LHCN-M2 (cell line): ENCODE results near the gene UNC45A. TPM values are rescaled to one million over a fixed set of nuclear protein-coding genes. Genes with fewer than 3 reads are reported as not detected.
"Not testable (repeated sequence)": the region's sequence is repeated elsewhere in the genome, so short reads cannot be mapped to it uniquely, and the experiment has no call there.

Experiments used
- DNase-seq: peaks from one replicate; pipeline ENCODE4 v3.0.0-alpha.2; 2012; ENCODE audit warnings: low read depth
- total RNA-seq: library from RNA; depleted of rRNA; stranded (reverse); fragments of >200 nt; gene quantifications from 2 replicates; pipeline ENCODE4 v1.2.3, GENCODE V29; 2014

UNC45A gene
- total RNA-seq, 1 experiment from 2014 or later = 73.0 TPM

- peak; percentile 21 for DNase-seq
These were observed 32.0 kb upstream of the UNC45A start, which contains the start of gene MAN2A2 for GRCh38 chr15:90902840-90903732. MAN2A2 (plus strand) TSS chr15:90903302; CDS start chr15:90904208, 906 bp downstream.

GRCh38 chr15:90903733-90904536, 31.1 kb upstream of the UNC45A start:
- DNase-seq = no peak

DNA sequence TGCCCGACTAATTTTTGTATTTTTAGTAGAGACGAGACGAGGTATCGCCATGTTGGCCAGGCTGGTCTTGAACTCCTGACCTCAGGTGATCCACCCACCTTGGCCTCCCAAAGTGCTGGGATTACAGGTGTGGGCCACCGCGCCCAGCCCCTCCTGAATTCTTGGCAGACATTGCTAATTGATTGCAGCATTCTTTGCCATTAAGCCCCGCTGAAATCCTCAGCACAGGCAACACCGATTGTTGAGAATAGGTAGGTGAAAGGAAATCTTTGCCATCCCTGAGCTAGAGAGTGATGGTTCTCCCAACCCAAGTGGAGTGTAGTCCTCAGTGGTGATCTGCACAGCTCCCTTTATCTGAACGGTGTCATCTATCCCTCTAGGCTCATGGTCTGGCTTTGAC, 30.3 kb upstream of the UNC45A start:
- DNase-seq = no peak

GRCh38 chr15:90905306-90906180, 29.5 kb upstream of the UNC45A start:
- DNase-seq = no peak

GRCh38 chr15:90906181-90906849, 28.8 kb upstream of the UNC45A start:
- DNase-seq = no peak

DNA sequence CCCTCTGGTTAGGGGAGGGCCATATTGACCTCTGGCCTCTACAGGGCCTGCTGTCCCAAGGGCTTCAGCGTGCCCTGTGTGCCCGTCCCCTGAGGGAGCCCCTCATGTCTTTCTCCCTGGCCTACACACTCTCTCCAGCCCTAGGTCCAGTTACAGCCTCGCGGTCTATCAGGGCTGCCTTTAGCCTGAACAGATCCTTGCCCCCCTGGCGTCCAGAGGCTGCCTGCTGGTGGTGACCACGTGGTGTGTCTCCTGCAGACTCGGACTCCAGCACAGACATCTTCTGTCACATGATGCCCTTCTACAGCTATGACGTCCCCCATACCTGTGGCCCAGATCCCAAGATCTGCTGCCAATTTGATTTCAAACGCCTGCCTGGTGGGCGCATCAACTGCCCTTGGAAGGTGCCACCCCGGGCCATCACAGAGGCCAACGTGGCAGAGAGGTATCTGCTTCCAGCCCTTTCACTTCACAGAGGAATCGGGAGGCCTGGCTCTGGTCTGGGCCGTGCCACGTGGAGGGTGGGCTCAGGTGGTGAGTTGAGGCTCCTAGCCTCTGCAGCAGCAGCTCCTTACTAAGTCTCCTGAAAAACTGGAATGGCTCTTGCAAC, 27.9 kb upstream of the UNC45A start:
- no peak for DNase-seq

DNA sequence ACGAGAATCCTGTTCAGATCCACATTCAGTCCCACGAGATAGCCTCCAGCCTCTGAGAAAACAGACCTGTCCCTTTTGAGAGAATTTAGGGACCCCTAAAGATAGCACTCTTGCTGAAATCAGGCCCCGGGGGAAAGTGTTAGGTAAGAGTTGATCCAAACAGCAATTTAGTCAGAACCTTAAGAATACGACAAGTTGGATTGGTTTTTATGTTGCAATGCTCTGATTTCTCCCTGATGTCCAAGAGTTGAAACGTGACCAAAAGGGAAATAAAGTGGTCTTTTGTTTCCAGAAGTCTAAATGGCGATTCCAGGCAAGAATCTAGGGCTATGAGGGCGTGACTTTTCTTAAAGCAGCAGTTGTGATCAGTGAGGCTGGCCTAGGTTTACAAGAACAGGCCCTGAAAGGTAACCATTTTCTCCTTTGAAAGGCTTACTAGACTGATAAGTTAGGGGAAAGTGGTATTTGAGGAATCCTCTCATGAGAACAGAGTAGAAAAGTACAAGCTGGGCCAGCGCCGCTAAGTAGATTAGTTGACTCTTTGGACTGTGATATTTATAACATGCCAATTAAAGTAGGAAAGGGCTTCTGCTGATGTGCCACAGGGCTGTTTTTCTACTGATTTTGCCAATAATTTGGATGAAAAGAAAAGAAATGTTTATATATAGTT, 27.1 kb upstream of the UNC45A start:
- DNase-seq = no peak

DNA sequence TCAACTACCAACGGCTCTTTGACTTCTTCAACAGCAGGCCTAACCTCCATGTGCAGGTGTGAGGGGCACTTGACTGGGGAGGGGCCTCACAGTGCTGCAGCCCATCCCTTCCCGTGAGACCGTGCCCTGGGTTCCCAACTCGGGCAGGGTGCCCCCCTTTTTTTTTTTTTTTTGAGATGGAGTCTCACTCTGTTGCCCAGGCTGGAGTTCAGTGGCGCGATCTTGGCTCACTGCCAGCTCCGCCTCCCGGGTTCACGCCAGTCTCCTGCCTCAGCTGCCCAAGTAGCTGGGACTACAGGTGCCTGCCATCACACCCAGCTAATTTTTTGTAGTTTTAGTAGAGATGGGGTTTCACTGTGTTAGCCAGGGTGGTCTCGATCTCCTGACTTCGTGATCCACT, 25.6 kb upstream of the UNC45A start:
- DNase-seq = not testable (repeated sequence)

- DNase-seq = no peak
These were observed 25.1 kb upstream of the UNC45A start for GRCh38 chr15:90909976-90910375.

DNA sequence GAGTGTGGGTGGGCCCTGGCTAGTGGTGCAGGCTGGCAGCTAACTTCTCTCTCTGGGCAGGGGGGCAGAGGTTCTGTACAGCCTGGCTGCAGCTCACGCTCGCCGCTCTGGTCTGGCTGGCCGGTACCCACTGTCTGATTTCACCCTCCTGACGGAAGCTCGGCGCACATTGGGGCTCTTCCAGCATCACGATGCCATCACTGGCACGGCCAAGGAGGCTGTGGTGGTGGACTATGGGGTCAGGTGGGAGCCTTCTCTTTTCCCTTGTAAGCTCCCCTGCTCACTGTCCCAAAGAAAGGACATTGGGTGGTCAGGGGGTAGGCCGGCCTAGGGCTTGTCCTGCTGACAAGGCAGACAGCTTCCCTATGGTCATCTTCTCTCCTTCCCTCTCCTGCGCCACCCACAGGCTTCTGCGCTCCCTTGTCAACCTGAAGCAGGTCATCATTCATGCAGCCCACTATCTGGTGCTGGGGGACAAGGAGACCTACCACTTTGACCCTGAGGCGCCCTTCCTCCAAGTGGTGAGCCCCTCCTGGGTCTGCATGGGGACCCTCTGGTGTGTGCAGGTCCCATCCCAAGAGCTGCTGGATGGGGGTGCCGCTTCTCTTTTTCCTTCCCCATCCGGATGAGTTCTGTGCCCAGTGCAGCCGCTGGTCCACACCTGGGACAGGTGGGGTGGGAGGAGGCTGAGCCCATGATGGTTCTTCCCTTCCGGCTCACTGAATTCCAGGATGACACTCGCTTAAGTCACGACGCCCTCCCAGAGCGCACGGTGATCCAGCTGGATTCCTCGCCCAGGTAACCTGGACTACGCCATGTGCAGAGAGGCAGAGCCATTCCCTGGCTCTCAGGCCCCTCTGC, 24.4 kb upstream of the UNC45A start:
- no peak for DNase-seq

- DNase-seq = no peak
These were observed 23.8 kb upstream of the UNC45A start for GRCh38 chr15:90911302-90911623.

DNA sequence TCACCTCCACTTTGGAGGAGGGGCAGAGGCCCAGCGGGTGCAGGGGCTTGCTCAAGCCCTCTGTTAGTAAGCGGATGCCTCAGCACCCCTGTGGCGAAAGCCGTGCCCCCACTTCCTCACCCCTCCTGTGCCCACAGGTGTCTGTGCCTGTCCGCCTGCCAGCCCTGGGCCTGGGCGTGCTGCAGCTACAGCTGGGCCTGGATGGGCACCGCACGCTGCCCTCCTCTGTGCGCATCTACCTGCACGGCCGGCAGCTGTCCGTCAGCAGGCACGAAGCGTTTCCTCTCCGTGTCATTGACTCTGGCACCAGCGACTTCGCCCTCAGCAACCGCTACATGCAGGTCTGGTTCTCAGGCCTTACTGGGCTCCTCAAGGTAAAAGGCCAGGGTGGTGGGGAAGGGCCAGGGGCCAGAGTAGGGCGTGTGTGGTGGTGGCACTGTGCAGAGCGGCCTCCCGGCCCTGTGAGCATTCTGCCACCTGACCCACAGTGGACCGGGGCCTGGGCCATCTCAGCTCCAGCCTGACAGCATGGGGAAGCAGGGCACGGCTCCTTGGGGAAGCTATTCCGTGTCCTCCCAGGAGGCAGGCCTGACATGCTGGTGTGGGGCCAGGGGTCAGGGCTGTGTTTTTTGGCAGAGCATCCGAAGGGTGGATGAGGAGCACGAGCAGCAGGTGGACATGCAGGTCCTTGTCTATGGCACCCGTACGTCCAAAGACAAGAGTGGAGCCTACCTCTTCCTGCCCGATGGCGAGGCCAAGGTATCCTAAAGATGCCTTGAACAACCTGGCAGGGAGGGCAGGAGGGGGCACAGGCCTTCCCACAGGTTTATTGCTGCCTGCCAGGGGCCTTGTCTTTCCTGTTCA, 22.9 kb upstream of the UNC45A start:
- no peak for DNase-seq

DNA sequence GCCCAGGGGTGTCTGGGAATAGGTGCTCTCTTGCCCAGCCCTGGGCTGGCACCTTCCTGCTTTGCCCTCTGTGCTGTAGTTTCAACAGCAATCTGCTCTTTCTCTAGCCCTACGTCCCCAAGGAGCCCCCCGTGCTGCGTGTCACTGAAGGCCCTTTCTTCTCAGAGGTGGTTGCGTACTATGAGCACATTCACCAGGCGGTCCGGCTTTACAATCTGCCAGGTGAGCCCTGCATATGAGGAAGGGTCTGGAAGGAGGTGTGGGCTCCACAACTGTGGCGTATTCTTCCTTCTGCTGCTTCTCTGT, 22.4 kb upstream of the UNC45A start:
- DNase-seq = no peak

DNA sequence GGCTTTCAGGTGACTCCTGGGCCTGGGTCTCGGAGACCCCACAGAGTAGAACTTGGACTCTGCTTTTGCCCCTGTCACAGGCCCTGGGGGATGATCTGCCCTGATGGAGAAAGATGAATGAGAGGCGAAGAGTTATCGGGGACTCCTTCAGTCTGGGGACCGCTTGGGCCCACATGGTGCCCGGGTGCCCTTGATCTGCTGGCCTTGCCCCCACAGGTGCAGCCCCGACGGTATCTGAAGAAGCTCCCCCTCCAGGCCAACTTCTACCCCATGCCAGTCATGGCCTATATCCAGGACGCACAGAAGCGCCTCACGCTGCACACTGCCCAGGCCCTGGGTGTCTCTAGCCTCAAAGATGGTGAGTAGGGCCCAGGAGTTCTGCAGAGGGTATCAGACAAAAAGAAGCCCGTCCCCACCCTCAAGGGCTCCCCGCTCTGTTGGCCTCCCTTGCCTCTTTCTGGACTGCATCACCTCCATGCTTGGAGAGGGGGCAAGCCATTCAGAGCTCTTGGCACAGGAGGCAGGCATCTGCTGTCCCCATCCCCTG, 21.6 kb upstream of the UNC45A start:
- DNase-seq = no peak

DNA sequence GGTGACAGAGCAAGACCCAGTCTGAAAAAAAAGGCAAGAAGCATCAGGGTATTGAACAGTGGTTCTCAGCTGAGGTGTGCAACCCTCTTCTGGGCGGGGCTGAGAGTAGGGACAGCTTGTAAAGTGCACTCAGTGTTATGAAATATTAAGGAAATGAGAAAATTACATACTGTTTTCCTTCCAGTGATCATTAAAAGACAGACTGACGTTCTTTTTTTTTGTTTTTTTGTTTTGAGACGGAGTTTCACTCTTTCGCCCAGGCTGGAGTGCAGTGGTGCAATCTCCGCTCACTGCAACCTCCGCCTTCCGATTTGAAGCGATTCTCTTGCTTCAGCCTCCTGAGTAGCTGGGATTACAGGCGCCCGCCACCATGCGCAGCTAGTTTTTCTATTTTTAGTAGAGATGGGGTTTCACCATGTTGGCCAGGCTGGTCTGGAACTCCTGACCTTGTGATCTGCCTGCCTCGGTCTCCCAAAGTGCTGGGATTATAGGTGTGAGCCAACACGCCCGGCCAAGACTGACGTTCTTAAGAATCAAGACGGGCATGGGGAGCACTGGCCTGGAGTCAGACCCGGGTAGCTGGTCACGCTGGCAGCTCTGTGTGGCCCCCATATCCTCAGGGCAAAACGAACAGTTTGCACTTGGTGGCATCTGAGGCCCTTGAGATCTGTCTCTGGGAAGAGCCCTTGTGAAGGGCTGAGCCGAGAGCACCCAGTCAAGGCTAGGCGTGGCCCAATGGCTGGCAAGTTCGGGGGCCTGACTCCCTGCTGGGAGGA, 20.6 kb upstream of the UNC45A start:
- no peak for DNase-seq

GRCh38 chr15:90915216-90915807, 19.8 kb upstream of the UNC45A start:
- peak; percentile 41 for DNase-seq
